Measurements from ENCODE around the gene SMURF1.

DNA sequence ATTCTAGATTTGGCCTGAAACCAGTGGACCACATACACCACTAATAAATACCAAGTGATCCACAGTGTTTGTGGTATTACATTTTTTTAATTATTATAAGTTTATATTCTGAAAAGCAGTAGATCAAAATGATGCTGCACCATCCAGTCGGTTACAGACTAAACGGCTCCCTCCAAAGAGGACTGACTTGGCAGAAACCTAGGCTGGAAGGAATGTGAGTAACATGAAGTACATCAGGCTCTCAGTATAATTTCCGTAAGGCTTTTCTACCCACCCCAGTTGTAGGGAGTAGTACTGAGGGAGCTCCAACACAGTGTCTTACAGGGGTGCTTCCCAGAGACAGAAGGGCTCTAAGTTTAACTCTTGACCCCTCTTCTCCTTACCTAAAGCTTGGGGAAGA lies 146.1 kb downstream of the SMURF1 start:
- TF ChIP-seq, protein P1, sequence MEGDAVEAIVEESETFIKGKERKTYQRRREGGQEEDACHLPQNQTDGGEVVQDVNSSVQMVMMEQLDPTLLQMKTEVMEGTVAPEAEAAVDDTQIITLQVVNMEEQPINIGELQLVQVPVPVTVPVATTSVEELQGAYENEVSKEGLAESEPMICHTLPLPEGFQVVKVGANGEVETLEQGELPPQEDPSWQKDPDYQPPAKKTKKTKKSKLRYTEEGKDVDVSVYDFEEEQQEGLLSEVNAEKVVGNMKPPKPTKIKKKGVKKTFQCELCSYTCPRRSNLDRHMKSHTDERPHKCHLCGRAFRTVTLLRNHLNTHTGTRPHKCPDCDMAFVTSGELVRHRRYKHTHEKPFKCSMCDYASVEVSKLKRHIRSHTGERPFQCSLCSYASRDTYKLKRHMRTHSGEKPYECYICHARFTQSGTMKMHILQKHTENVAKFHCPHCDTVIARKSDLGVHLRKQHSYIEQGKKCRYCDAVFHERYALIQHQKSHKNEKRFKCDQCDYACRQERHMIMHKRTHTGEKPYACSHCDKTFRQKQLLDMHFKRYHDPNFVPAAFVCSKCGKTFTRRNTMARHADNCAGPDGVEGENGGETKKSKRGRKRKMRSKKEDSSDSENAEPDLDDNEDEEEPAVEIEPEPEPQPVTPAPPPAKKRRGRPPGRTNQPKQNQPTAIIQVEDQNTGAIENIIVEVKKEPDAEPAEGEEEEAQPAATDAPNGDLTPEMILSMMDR (IDR thresholded peaks at IDR 0.05; ENCODE audit: poor library complexity, severe bottlenecking): no peak
- TF ChIP-seq TAF1 (IDR thresholded peaks at IDR 0.05; ENCODE audit: low read depth) (no peak), EP300 (conservative IDR thresholded peaks at IDR 0.05; ENCODE audit: poor library complexity, severe bottlenecking) (no peak), POLR2AphosphoS5 (IDR thresholded peaks at IDR 0.05) (no peak), MXI1 (conservative IDR thresholded peaks at IDR 0.05; ENCODE audit: poor library complexity, severe bottlenecking) (no peak)
